Stimulated activated CD8-positive, alpha-beta memory T cell treated with anti-CD3 and anti-CD28 coated beads, Interleukin-7, amount 100 ng/mL, for 1 hour (primary cell): ENCODE data around the gene WDR86.

Experiments used
- DNase-seq, 2 donors: peaks; one replicate each; pipeline ENCODE4 v3.0.0-alpha.2; 2020; ENCODE audit warnings: low read depth in 2 of 2

WDR86 gene

GRCh38 chr7:151390598-151391357 is 19.1 kb downstream of the WDR86 start:
- no peak for DNase-seq

GRCh38 chr7:151389768-151390597 is 19.9 kb downstream of the WDR86 start:
- DNase-seq: no peak

GRCh38 chr7:151389096-151389767 is 20.6 kb downstream of the WDR86 start:
- DNase-seq: no peak

GRCh38 chr7:151388430-151388829 is 21.4 kb downstream of the WDR86 start:
- DNase-seq: no peak

GRCh38 chr7:151388007-151388297 is 21.9 kb downstream of the WDR86 start:
- no peak for DNase-seq

- no peak for DNase-seq
Measured at GRCh38 chr7:151387161-151388006, 22.5 kb downstream of the WDR86 start.

- no peak for DNase-seq
Measured at GRCh38 chr7:151386301-151387160, 23.3 kb downstream of the WDR86 start.

GRCh38 chr7:151385626-151386300 is 24.1 kb downstream of the WDR86 start:
- DNase-seq: no peak

GRCh38 chr7:151384776-151385625 is 24.8 kb downstream of the WDR86 start:
- DNase-seq: no peak

GRCh38 chr7:151384352-151384697 is 25.5 kb downstream of the WDR86 start:
- DNase-seq: no peak

- DNase-seq: no peak
Measured at GRCh38 chr7:151383638-151384351, 26.0 kb downstream of the WDR86 start.

GRCh38 chr7:151382079-151382885 is 27.6 kb downstream of the WDR86 start:
- no peak for DNase-seq

- DNase-seq: no peak
Measured at GRCh38 chr7:151381348-151382078, 28.3 kb downstream of the WDR86 start.

GRCh38 chr7:151381098-151381347 is 28.8 kb downstream of the WDR86 start:
- DNase-seq: no peak

GRCh38 chr7:151380199-151381097 is 29.4 kb downstream of the WDR86 start:
- DNase-seq: no peak

- no peak for DNase-seq
Measured at GRCh38 chr7:151379534-151380198, 30.2 kb downstream of the WDR86 start.
